ENCODE results near the gene OSGIN1.

OSGIN1 gene

GRCh38 chr16:83994703-83995102 lies 41.7 kb downstream of the OSGIN1 start:
- no peaks in the 10 kb centered on the region for H3K79me2 ChIP-seq (ENCODE audit: control insufficient read depth, insufficient read depth, low read length, poor library complexity)
- no peaks in the 10 kb centered on the region for H3K4me1 ChIP-seq (ENCODE audit: control insufficient read depth in 1 of 2, insufficient read depth in 2 of 2, low read length in 2 of 2)
- no peak overlapping the region for H2AK5ac ChIP-seq (ENCODE audit: low read length)
- H3K27me3 ChIP-seq (ENCODE audit: insufficient read depth, low read length): no peaks in the 10 kb centered on the region
- no peak for DNase-seq
- H3K27ac ChIP-seq (ENCODE audit: low read depth, low read length): no peak overlapping the region
- H3K14ac ChIP-seq (ENCODE audit: low read length): no peak overlapping the region
- H4K8ac ChIP-seq (ENCODE audit: low read depth, low read length): no peak overlapping the region
- no peak overlapping the region for H3K23ac ChIP-seq (ENCODE audit: low read length)
- no CpG with 5 or more reads among the region's 13 CpGs for WGBS (ENCODE audit: extremely low coverage, insufficient coverage, insufficient read length)
- H2BK120ac ChIP-seq (ENCODE audit: insufficient read depth, low read length, poor library complexity): no peak overlapping the region
- H3K9ac ChIP-seq (ENCODE audit: low read length): no peak overlapping the region
- H3K9me3 ChIP-seq (ENCODE audit: insufficient read depth, low read depth, low read length): peaks cover 4% of the 10 kb centered on the region
- no peak overlapping the region for H4K12ac ChIP-seq (ENCODE audit: low read depth, low read length)
- no peak overlapping the region for H3K4ac ChIP-seq (ENCODE audit: low read depth, low read length)
- H3K18ac ChIP-seq (ENCODE audit: low read length): no peak overlapping the region
- no peaks in the 10 kb centered on the region for H3K36me3 ChIP-seq (ENCODE audit: control insufficient read depth in 1 of 2, insufficient read depth in 2 of 2, low read length in 2 of 2)
- no peak overlapping the region for H3K4me3 ChIP-seq (ENCODE audit: low read depth, low read length)
- no peaks in the 10 kb centered on the region for H3K79me1 ChIP-seq (ENCODE audit: low read length)
- H3K4me2 ChIP-seq (ENCODE audit: low read length): no peak overlapping the region
- no peak overlapping the region for H2BK12ac ChIP-seq (ENCODE audit: low read length)
- no peak overlapping the region for H2BK5ac ChIP-seq (ENCODE audit: low read depth, low read length, poor library complexity)
- no peak overlapping the region for H4K91ac ChIP-seq (ENCODE audit: low read depth, low read length)
- H2AFZ ChIP-seq (ENCODE audit: insufficient read depth, low read length, poor library complexity): no peak overlapping the region

- Histone ChIP-seq H3K79me2 (ENCODE audit: control insufficient read depth, insufficient read depth, low read length, poor library complexity) (no peaks in the 10 kb centered on the region), H3K4me3 (ENCODE audit: low read depth, low read length) (no peak overlapping the region), H4K12ac (ENCODE audit: low read depth, low read length) (no peak overlapping the region), H2BK5ac (ENCODE audit: low read depth, low read length, poor library complexity) (no peak overlapping the region), H2BK12ac (ENCODE audit: low read length) (no peak overlapping the region), H3K23ac (ENCODE audit: low read length) (no peak overlapping the region), H3K27ac (ENCODE audit: low read depth, low read length) (no peak overlapping the region), H3K36me3 (ENCODE audit: control insufficient read depth in 1 of 2, insufficient read depth in 2 of 2, low read length in 2 of 2) (no peaks in the 10 kb centered on the region), H2AK5ac (ENCODE audit: low read length) (no peak overlapping the region), H2BK120ac (ENCODE audit: insufficient read depth, low read length, poor library complexity) (no peak overlapping the region), H3K27me3 (ENCODE audit: insufficient read depth, low read length) (no peaks in the 10 kb centered on the region), H3K9ac (ENCODE audit: low read length) (no peak overlapping the region), H3K4ac (ENCODE audit: low read depth, low read length) (no peak overlapping the region), H2AFZ (ENCODE audit: insufficient read depth, low read length, poor library complexity) (no peak overlapping the region), H3K14ac (ENCODE audit: low read length) (no peak overlapping the region), H3K18ac (ENCODE audit: low read length) (no peak overlapping the region), H4K8ac (ENCODE audit: low read depth, low read length) (no peak overlapping the region), H4K91ac (ENCODE audit: low read depth, low read length) (no peak overlapping the region), H3K4me2 (ENCODE audit: low read length) (no peak overlapping the region), H3K79me1 (ENCODE audit: low read length) (no peaks in the 10 kb centered on the region), H3K4me1 (ENCODE audit: control insufficient read depth in 1 of 2, insufficient read depth in 2 of 2, low read length in 2 of 2) (no peaks in the 10 kb centered on the region), H3K9me3 (ENCODE audit: insufficient read depth, low read depth, low read length) (peaks cover 4% of the 10 kb centered on the region)
- no peak for DNase-seq
- no CpG with 5 or more reads among the region's 21 CpGs for WGBS (ENCODE audit: extremely low coverage, insufficient coverage, insufficient read length)
Observed at GRCh38 chr16:83995754-83996153, 42.7 kb downstream of the OSGIN1 start.

GRCh38 chr16:83996481-83997252 lies 43.6 kb downstream of the OSGIN1 start:
- peaks cover 4% of the 10 kb centered on the region for H3K9me3 ChIP-seq (ENCODE audit: insufficient read depth, low read depth, low read length)
- no peaks in the 10 kb centered on the region for H3K79me1 ChIP-seq (ENCODE audit: low read length)
- no peak overlapping the region for H2BK5ac ChIP-seq (ENCODE audit: low read depth, low read length, poor library complexity)
- WGBS (ENCODE audit: extremely low coverage, insufficient coverage, insufficient read length): no CpG with 5 or more reads among the region's 15 CpGs
- H3K4ac ChIP-seq (ENCODE audit: low read depth, low read length): no peak overlapping the region
- no peaks in the 10 kb centered on the region for H3K27me3 ChIP-seq (ENCODE audit: insufficient read depth, low read length)
- no peak overlapping the region for H3K23ac ChIP-seq (ENCODE audit: low read length)
- H4K91ac ChIP-seq (ENCODE audit: low read depth, low read length): no peak overlapping the region
- no peaks in the 10 kb centered on the region for H3K79me2 ChIP-seq (ENCODE audit: control insufficient read depth, insufficient read depth, low read length, poor library complexity)
- no peak overlapping the region for H4K12ac ChIP-seq (ENCODE audit: low read depth, low read length)
- H3K14ac ChIP-seq (ENCODE audit: low read length): no peak overlapping the region
- H3K4me2 ChIP-seq (ENCODE audit: low read length): no peak overlapping the region
- H3K36me3 ChIP-seq (ENCODE audit: control insufficient read depth in 1 of 2, insufficient read depth in 2 of 2, low read length in 2 of 2): no peaks in the 10 kb centered on the region
- H2AFZ ChIP-seq (ENCODE audit: insufficient read depth, low read length, poor library complexity): no peak overlapping the region
- H4K8ac ChIP-seq (ENCODE audit: low read depth, low read length): no peak overlapping the region
- no peaks in the 10 kb centered on the region for H3K4me1 ChIP-seq (ENCODE audit: control insufficient read depth in 1 of 2, insufficient read depth in 2 of 2, low read length in 2 of 2)
- H3K9ac ChIP-seq (ENCODE audit: low read length): peak overlapping the region; percentile 7
- H3K18ac ChIP-seq (ENCODE audit: low read length): no peak overlapping the region
- H2AK5ac ChIP-seq (ENCODE audit: low read length): no peak overlapping the region
- no peak overlapping the region for H2BK120ac ChIP-seq (ENCODE audit: insufficient read depth, low read length, poor library complexity)
- no peak overlapping the region for H3K4me3 ChIP-seq (ENCODE audit: low read depth, low read length)
- H2BK12ac ChIP-seq (ENCODE audit: low read length): no peak overlapping the region
- DNase-seq: no peak
- no peak overlapping the region for H3K27ac ChIP-seq (ENCODE audit: low read depth, low read length)

- no peak overlapping the region for H2AK5ac ChIP-seq (ENCODE audit: low read length)
- peak overlapping the region; percentile 43 for H3K4me3 ChIP-seq (ENCODE audit: low read depth, low read length)
- no peak overlapping the region for H2AFZ ChIP-seq (ENCODE audit: insufficient read depth, low read length, poor library complexity)
- no peaks in the 10 kb centered on the region for H3K27me3 ChIP-seq (ENCODE audit: insufficient read depth, low read length)
- no peaks in the 10 kb centered on the region for H3K79me1 ChIP-seq (ENCODE audit: low read length)
- H3K18ac ChIP-seq (ENCODE audit: low read length): no peak overlapping the region
- no peaks in the 10 kb centered on the region for H3K4me1 ChIP-seq (ENCODE audit: control insufficient read depth in 1 of 2, insufficient read depth in 2 of 2, low read length in 2 of 2)
- no peak overlapping the region for H3K4ac ChIP-seq (ENCODE audit: low read depth, low read length)
- no peak for DNase-seq
- H4K12ac ChIP-seq (ENCODE audit: low read depth, low read length): no peak overlapping the region
- no peak overlapping the region for H3K4me2 ChIP-seq (ENCODE audit: low read length)
- H2BK120ac ChIP-seq (ENCODE audit: insufficient read depth, low read length, poor library complexity): no peak overlapping the region
- H3K9ac ChIP-seq (ENCODE audit: low read length): no peak overlapping the region
- peaks cover 6% of the 10 kb centered on the region for H3K9me3 ChIP-seq (ENCODE audit: insufficient read depth, low read depth, low read length)
- H3K14ac ChIP-seq (ENCODE audit: low read length): no peak overlapping the region
- H2BK12ac ChIP-seq (ENCODE audit: low read length): no peak overlapping the region
- H4K8ac ChIP-seq (ENCODE audit: low read depth, low read length): no peak overlapping the region
- H3K27ac ChIP-seq (ENCODE audit: low read depth, low read length): no peak overlapping the region
- no peaks in the 10 kb centered on the region for H3K79me2 ChIP-seq (ENCODE audit: control insufficient read depth, insufficient read depth, low read length, poor library complexity)
- H2BK5ac ChIP-seq (ENCODE audit: low read depth, low read length, poor library complexity): no peak overlapping the region
- WGBS (ENCODE audit: extremely low coverage, insufficient coverage, insufficient read length): 100% methylated on average over 1 of the region's 13 CpGs
- H4K91ac ChIP-seq (ENCODE audit: low read depth, low read length): no peak overlapping the region
- no peak overlapping the region for H3K23ac ChIP-seq (ENCODE audit: low read length)
- H3K36me3 ChIP-seq (ENCODE audit: control insufficient read depth in 1 of 2, insufficient read depth in 2 of 2, low read length in 2 of 2): no peaks in the 10 kb centered on the region
Observed at GRCh38 chr16:83998091-83998490, 45.1 kb downstream of the OSGIN1 start.

Measured in trophoblast cell (in vitro differentiated cells and primary cell).